Stimulated activated CD4-positive, alpha-beta T cell treated with anti-CD3 and anti-CD28 coated beads, Interleukin-1b, Interleukin-23, amount 100 ng/mL, for 24 hours (primary cell): Measurements from ENCODE around the gene LMNA.
"Not testable (repeated sequence)": the region's sequence is repeated elsewhere in the genome, so short reads cannot be mapped to it uniquely, and the experiment has no call there.

Experiments
- DNase-seq, 4 experiments: peaks; one replicate each; pipeline ENCODE4 v3.0.0-alpha.2; 2020; ENCODE audit warnings: low read depth in 4 of 4, low spot score in 1 of 4

LMNA gene

GRCh38 chr1:156121005-156121404 lies 6.5 kb downstream of the LMNA start:
- DNase-seq = not testable (repeated sequence)

DNA sequence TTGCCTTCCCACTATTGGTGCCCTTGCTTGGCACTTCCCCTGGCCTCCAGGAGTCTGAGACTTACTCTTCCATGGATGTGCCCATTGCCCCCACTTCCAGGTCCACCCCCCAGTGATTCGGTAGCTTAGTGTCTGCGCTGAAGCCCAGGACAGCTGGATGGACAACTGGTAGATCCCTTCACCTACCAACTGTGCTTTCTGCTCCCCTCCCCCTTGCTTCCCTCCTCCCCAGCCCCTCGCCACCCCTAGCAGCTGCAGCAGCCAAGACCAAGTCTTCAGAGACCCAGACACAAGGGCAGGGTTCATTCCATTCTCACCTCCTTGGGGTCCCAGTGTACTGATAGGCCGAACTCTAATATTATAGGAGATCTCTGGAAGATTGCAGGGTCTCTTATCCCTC lies 6.9 kb downstream of the LMNA start:
- no peak for DNase-seq

- DNase-seq = no peak
Observed at GRCh38 chr1:156122086-156122485, 7.6 kb downstream of the LMNA start.

- no peak for DNase-seq
Observed at GRCh38 chr1:156122519-156123355, 8.2 kb downstream of the LMNA start.

GRCh38 chr1:156123356-156124196 lies 9.1 kb downstream of the LMNA start:
- no peak for DNase-seq

- no peak for DNase-seq
Observed at GRCh38 chr1:156124557-156125483, 10.3 kb downstream of the LMNA start.

- not testable (repeated sequence) for DNase-seq
Observed at GRCh38 chr1:156125544-156125943, 11.0 kb downstream of the LMNA start.

DNA sequence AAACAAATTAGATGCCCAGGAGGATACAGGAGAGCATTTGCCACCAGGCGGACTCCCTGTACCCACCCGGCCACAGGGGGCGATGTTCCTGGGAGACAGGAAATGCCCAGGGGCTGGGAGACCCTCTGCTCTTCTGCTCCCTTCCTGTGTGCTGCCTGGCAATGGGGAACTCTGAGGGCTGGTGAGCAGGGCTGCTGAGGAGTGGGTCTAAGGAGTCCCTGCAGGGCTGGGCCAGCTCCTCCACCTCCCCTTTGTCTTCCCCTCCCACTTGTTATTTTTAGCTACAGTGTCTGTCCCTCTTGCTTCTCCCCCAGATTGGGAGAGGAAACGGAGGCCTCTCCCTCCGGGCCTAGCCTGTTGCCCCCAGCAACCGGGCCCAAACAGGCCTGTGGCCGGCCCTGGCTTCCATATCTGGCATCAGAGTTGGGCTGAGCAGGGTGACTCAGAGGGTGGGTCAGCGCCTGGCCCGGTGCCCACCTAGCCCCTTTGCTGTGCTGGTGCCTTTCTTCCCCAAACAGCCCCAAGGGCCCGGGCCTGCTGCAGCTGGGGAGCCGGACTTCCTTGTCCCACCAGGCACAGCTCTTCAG lies 11.6 kb downstream of the LMNA start:
- DNase-seq = no peak

GRCh38 chr1:156126630-156127534 lies 12.4 kb downstream of the LMNA start:
- DNase-seq = peak in 3 of 4 experiments; percentile 47 to 84 (median 66)

DNA sequence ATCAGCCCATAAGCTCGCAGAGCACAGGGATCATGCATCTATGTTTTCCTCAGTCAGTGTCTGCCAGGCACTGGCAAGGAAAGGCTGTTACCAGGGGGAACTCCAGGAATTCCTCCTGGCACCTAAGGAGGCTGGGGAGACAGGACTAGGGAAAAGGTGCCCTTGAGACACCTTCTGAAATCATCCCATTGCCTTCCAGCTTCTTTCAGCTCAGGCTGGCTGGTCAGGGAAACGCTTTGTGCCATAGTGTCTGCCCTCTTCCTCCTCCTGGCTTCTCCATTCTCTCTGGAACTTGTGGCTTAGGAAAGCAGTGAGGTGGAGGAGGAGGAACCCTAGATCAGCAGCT lies 13.8 kb downstream of the LMNA start:
- no peak for DNase-seq

GRCh38 chr1:156128654-156129597 lies 14.4 kb downstream of the LMNA start:
- no peak for DNase-seq

DNA sequence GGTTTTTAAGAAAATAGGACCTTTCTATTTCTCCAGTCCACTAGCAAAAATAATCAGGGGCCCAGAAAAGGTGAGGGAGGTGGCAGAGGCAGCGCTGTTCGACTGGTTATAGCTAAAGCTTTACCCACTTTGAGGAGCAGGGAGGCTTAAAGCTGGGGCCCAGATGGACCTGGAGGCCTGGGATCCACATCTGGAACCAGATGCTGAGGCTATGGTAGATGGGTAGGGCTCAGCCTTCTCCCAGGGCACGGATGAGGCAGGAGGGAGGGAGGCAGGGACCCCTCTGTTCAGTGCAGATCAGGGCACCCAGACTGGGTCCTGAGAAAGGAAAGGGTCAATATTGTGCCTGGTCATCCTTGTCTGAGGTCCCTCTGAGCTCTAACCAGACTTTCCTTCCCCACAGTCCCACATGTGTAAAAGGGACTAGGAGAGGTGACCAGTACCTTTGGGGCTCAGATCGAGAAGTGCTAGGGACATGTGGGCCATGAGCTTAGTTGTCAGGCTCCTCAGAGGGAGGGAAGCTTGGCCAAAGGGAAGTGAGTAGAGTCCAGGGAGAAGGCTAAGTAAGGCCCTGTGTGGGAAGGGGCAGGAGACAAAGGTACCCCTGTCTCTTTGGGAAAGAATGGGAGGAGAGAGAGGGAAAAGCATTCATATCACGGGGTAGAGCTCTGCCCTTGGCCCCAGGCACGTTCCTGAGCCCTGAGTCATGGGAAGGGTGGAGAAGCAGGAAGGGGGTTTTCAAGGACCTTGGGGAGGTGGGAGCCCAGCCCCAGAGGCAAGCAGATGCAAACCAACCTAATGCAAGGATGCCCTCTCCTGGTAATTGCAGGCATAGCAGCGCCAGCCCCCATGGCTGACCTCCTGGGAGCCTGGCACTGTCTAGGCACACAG lies 15.4 kb downstream of the LMNA start:
- peak; percentile 59 to 79 (median 74) for DNase-seq

DNA sequence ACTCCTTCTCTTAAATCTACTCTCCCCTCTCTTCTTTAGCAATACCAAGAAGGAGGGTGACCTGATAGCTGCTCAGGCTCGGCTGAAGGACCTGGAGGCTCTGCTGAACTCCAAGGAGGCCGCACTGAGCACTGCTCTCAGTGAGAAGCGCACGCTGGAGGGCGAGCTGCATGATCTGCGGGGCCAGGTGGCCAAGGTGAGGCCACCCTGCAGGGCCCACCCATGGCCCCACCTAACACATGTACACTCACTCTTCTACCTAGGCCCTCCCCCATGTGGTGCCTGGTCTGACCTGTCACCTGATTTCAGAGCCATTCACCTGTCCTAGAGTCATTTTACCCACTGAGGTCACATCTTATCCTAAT lies 16.0 kb downstream of the LMNA start:
- DNase-seq = no peak

- DNase-seq = no peak
Observed at GRCh38 chr1:156134716-156135435, 20.4 kb downstream of the LMNA start.

- DNase-seq = no peak
Observed at GRCh38 chr1:156135930-156136871, 21.7 kb downstream of the LMNA start.

DNA sequence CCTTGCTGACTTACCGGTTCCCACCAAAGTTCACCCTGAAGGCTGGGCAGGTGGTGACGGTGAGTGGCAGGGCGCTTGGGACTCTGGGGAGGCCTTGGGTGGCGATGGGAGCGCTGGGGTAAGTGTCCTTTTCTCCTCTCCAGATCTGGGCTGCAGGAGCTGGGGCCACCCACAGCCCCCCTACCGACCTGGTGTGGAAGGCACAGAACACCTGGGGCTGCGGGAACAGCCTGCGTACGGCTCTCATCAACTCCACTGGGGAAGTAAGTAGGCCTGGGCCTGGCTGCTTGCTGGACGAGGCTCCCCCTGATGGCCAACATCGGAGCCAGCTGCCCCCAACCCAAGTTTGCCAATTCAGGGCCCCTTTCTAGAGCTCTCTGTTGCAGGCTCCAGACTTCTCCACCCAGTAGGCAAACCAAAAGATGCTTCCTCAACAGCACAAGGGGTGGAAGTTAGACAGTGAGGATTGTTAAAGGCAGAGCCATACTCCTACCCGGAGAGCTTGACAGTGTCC lies 22.5 kb downstream of the LMNA start:
- DNase-seq = no peak
